ENCODE data around the gene CTSC.

GRCh38 chr11:88284336-88285050, 53.0 kb downstream of the CTSC start:
- TF ChIP-seq CTCF (IDR thresholded peaks at IDR 0.05; ENCODE audit: insufficient read depth, low read length, poor library complexity, severe bottlenecking) (no peak), EZH2phosphoT487 (conservative IDR thresholded peaks at IDR 0.05; ENCODE audit: low read length) (no peak)
